ENCODE measurements around the gene RIC8B.

Gene RIC8B

GRCh38 chr12:106870116-106870515 lies 95.6 kb downstream of the RIC8B start:
- no peak for DNase-seq

DNA sequence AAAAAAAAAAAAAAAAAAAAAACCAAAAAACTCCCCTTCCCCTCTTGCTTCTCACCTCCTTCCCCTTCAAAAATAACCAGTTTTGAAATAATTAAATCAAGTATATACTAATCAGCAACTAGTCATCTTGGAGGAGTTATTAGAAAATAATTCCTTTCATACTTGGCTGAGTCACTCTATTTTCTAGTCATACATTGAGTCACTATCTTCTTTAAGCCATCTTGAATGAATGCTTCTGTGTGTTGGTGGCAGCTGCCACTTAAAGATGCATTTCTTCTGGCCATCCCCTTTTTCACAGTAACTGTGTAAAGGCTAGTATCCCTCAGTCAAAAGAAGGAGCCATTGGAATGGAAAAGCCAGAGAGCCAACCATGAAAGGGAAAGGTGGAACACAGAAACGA lies 97.0 kb downstream of the RIC8B start:
- DNase-seq = no peak

- no peak for DNase-seq
Measured at GRCh38 chr12:106873983-106874382, 99.5 kb downstream of the RIC8B start.

GRCh38 chr12:106878804-106879203 lies 104.3 kb downstream of the RIC8B start:
- DNase-seq = no peak

DNA sequence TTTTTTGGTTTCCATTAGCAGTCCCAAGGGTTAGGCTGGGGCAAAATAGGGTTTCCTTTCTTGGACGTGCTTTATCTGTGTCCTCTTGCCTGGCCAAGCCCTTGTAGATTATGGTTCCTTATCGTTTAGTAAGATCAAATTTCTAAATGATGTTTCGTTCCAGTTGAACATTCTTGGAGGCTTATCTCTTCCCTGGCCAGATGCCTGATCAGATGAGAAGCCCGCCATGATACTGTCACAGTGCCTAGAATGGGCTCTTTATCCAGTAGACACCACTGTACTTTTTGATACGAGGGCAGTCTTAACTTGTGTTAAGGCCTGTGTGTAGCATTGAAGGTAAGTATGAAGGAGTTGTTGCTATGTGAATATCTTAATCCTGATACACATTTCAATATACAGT lies 105.1 kb downstream of the RIC8B start:
- DNase-seq = no peak

- DNase-seq = no peak
Measured at GRCh38 chr12:106883426-106883825, 108.9 kb downstream of the RIC8B start.

GRCh38 chr12:106885026-106885425 lies 110.5 kb downstream of the RIC8B start:
- DNase-seq = no peak

- no peak for DNase-seq
Measured at GRCh38 chr12:106885541-106886249, 111.2 kb downstream of the RIC8B start.

GRCh38 chr12:106886932-106887331 lies 112.5 kb downstream of the RIC8B start:
- no peak for DNase-seq

- DNase-seq = no peak
Measured at GRCh38 chr12:106888348-106888970, 114.0 kb downstream of the RIC8B start.

- DNase-seq = no peak
Measured at GRCh38 chr12:106889326-106889725, 114.8 kb downstream of the RIC8B start.

DNA sequence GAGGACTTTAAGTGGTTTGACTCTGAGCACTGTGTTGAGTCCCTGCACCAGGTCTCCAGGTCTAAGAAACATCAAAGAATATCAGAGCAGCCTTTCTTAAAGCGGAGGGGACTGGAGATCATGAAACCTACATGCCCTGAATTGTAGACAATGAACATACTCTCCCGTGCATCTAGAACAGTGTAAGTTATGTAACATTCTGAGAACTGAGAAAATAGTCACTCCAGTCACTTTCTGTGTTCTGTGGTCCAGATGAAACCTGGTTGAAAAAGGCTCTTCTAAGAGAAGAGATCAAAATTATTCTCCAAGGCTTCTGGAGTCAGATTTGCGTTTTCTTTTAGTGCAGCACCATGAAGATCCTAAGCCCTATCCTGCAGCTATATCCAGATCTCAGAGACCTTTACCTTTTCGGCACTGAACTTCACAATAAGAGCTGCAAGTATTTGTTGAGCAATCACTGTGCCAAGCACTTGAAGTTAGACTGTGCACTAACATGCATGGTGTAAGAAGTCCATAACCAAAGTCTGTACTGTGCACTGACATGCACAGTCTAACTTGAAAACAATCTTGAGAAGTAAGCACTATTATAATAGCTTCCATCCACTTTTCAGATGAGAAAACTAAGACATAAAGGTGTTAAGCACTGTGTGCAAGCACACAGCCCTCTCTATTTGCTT lies 115.6 kb downstream of the RIC8B start:
- DNase-seq = no peak

- DNase-seq = no peak
Measured at GRCh38 chr12:106892075-106892474, 117.6 kb downstream of the RIC8B start.

GRCh38 chr12:106893451-106893850 lies 119.0 kb downstream of the RIC8B start:
- DNase-seq = no peak

GRCh38 chr12:106894774-106895173 lies 120.3 kb downstream of the RIC8B start:
- no peak for DNase-seq

DNA sequence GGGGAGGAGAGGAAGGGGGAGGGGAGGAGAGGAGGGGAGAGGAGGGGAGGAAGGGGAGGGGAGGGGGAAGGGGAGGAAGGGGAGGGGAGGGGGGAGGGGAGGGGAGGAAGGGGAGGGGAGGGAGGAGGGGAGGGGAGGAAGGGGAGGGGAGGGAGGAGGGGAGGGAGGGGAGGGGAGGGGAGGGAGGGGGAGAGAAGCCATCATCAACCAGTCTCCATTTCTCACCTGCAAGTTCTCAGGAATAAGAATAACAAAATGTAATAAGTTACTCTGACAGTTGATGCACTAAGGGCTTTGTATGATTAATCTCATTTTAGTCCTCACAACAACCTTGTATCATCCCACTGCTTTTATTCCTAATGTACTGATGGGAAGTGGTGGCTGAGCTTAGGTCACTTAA lies 122.1 kb downstream of the RIC8B start:
- no peak for DNase-seq

DNA sequence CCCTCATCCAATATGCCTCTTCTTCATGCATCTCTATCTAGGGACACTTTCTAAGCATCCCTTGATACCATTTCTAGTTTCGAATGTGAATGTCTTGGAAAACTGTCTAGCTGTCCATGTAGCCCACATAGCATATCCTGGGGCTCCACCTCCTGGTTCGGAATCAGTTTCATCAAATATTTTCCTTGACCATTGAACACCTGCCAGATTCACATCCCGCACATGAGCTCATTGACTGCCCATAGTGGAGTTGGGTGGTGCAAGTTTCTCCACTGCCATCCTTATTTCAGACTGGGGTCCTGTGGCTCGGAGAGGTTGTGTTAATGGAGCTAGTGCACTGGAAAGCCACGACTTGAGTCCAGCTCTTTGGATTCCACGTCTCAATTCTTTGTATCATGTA lies 122.6 kb downstream of the RIC8B start:
- no peak for DNase-seq

- no peak for DNase-seq
Measured at GRCh38 chr12:106897981-106898901, 123.8 kb downstream of the RIC8B start.

GRCh38 chr12:106900554-106900953 lies 126.1 kb downstream of the RIC8B start:
- DNase-seq = no peak

GRCh38 chr12:106901276-106901675 lies 126.8 kb downstream of the RIC8B start:
- DNase-seq = no peak

GRCh38 chr12:106902053-106902452 lies 127.6 kb downstream of the RIC8B start:
- DNase-seq = no peak

GRCh38 chr12:106903241-106903945 lies 128.9 kb downstream of the RIC8B start:
- peak; percentile 79 for DNase-seq

Data from CD4-positive, alpha-beta T cell treated with Interleukin-12 subunit alpha and Interleukin-12 subunit beta, for 1 hour (primary cell).